ENCODE data around the gene PLPPR2.

PLPPR2 gene

DNA sequence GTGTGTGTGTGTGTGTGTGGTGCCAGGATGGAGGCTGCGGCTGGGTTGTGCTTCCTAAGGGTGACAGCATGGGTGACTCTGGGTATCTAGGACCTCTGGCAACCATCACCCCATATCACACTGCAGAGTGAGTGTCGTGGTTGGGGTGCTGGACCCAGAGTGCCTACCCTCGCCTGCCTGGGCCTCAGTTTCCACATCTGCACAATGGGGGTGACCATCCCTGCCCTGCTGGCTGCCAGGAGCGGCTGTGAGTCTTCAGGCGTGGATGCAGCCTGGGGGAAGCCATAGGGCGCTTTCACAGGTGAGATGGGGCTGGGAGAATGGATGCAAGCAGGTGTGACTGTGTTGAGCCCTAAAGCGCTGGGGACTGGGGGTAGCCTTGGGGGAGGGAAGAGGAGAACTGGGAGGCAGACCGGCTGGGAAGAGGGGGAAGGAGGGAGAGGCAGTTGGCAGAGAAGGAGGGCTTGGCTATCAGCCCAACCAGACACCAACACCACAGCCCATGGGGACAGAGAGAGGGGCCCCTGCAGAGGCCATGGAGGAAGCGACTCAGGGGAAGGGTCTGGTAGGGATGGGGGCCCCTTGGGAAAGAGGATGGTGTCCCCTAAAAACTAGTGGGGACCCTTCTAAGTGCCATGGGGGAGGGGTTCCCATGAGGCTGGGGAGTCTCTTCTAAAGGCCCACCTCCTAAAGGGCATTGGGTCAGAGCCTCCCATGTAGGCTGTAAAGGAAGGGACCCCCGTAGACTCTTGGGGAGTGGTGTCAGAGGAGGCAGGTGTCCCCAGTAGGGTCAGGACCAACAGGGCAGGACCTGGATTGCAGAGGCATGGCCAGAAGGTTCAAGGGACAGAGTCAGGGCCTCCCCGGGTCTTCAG is 1.7 kb downstream of the PLPPR2 start:
- Mint-ChIP-seq H3K27ac (peak overlapping the region; percentile 53), H3K4me1 (peaks cover 22% of the 10 kb centered on the region), H3K4me3 (peak overlapping the region; percentile 70), H3K9me3 (no peaks in the 10 kb centered on the region), H3K36me3 (no peaks in the 10 kb centered on the region)
- no peak for ATAC-seq
- DNase-seq (ENCODE audit: low spot score in 2 of 2): no peak

DNA sequence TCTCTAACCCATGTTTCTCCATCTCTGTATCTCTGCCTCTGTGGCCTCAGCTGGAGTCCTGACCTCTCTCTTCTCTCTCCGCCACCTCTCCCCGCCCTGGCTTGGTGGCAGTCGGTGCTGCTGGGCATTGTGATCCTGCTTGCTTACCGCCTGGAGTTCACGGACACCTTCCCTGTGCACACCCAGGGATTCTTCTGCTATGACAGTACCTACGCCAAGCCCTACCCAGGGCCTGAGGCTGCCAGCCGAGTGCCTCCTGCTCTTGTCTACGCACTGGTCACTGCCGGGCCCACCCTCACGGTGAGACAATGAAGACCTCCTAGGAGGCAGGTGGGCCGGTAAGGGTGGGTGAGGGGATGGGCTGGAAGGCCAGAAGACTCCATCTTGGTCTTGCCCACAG is 4.2 kb downstream of the PLPPR2 start:
- no peak overlapping the region for H3K4me3 Mint-ChIP-seq
- H3K4me1 Mint-ChIP-seq: peaks cover 24% of the 10 kb centered on the region
- no peaks in the 10 kb centered on the region for H3K9me3 Mint-ChIP-seq
- H3K36me3 Mint-ChIP-seq: no peaks in the 10 kb centered on the region
- no peak overlapping the region for H3K27ac Mint-ChIP-seq
- ATAC-seq: no peak
- no peak for DNase-seq (ENCODE audit: low spot score in 2 of 2)

DNA sequence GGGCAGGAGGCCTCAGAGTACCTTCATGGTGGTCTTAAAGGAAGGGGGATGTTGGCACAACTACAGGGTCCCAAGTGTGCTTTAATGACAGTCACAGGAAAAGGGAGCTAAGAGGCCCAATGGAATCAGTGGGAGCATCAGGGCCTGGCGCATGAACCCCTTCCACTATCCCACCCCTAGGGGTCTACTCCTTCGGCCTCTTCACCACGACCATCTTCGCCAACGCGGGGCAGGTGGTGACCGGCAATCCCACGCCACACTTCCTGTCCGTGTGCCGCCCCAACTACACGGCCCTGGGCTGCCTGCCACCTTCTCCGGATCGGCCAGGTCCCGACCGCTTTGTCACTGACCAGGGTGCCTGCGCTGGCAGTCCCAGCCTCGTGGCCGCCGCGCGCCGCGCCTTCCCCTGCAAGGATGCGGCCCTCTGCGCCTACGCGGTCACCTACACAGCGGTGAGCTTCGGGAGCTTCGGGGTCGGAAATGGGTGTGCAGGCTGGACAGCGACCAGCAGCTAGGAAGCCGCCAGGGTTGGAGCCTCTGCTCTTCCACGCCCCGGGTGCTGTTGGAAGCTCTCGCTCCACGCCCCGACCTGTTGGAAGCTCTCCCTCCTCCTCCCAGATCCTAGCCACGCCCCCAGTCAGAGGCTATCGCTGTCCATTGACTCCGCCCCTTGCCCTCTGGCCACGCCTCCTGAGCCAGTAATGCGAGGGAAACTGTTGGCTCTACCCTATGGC is 6.0 kb downstream of the PLPPR2 start:
- Mint-ChIP-seq H3K36me3 (no peaks in the 10 kb centered on the region), H3K4me1 (peaks cover 14% of the 10 kb centered on the region), H3K4me3 (no peak overlapping the region), H3K9me3 (no peaks in the 10 kb centered on the region), H3K27ac (no peak overlapping the region)
- no peak for ATAC-seq
- DNase-seq (ENCODE audit: low spot score in 2 of 2): no peak

DNA sequence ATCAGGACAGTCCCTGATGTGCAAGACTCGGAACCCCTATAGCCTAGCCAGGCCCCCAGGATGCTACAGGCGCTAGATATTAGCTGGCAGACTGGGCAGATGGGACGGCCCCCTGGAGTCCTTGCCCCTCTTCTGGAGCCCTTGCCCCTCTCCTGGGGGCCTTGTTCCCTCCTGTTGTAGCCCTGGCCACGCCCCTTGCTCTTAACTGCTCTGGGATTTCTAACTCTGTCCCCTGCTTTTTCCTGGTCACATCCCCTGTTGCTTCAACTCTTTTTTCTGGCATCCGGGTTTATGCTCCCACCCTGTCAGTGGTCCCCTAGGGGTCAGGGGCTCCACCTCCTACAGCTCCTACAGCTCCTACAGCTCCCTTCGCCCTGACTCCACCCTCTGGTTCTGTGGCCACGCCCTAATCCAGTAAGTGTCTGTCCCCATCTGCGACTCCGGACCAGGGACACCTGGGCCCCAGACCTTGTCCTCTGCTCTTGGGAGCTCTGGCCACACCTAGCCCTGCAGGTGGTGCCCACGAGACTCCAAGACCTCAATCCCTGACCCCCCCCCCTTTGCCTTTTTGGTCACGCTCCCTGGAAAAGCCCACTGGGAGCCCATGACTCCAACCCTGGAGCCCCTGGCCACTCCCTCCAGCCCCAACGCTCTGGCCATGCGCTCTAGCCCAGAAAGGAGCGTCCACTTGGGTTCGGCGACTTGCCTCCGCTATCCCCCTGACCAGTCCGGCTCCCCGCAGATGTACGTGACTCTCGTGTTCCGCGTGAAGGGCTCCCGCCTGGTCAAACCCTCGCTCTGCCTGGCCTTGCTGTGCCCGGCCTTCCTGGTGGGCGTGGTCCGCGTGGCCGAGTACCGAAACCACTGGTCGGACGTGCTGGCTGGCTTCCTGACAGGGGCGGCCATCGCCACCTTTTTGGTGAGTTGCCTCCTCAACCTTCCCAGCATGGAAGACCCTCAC is 6.8 kb downstream of the PLPPR2 start:
- Mint-ChIP-seq H3K4me3 (no peak overlapping the region), H3K4me1 (peaks cover 9% of the 10 kb centered on the region), H3K27ac (no peak overlapping the region), H3K9me3 (no peaks in the 10 kb centered on the region), H3K36me3 (peaks cover 4% of the 10 kb centered on the region)
- DNase-seq (ENCODE audit: low spot score in 2 of 2) (no peak), ATAC-seq (no peak)

DNA sequence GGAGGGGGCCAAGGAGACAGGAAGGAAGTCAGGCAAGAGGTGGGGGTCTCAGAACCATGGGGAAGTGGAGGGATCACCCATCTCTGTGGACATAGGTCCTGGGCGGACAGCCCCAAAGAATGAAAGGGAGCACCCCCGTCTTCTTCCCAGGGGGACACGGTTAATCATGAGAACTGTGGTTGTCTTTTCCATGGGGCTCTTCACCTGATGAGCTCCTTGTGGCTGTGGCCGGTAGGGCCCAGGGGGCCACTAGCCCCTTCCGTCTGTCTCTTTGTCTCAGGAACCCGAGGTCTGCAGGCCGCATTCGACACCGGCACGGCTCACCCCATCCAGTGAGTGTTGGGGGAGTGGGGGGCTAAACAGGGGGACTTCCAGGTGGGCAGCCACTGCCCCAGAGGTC is 8.6 kb downstream of the PLPPR2 start:
- no peak overlapping the region for H3K4me3 Mint-ChIP-seq
- H3K4me1 Mint-ChIP-seq: peaks cover 9% of the 10 kb centered on the region
- H3K27ac Mint-ChIP-seq: no peak overlapping the region
- DNase-seq (ENCODE audit: low spot score in 2 of 2) (no peak), ATAC-seq (no peak)
- H3K9me3 Mint-ChIP-seq: no peaks in the 10 kb centered on the region
- H3K36me3 Mint-ChIP-seq: peaks cover 11% of the 10 kb centered on the region

DNA sequence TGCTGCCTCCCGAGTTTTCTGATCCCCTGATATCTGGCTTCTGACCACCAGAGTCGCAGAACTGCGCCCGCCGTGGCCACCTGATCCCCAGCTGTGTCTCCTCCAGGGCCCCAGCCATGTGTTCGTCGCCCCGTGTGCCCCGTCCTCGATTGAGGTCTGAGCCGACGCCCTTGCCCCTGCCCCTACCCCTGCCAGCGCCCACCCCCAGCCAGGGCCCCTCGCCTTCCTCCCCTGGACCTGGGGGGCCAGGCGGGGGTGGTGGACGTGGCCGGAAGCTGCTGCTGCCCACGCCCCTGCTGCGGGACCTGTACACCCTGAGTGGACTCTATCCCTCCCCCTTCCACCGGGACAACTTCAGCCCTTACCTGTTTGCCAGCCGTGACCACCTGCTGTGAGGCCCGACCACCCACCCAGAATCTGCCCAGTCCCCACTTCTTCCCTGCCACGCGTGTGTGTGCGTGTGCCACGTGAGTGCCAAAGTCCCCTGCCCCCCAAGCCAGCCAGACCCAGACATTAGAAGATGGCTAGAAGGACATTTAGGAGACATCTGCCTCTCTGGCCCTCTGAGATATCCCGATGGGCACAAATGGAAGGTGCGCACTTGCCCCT is 9.2 kb downstream of the PLPPR2 start:
- peaks cover 11% of the 10 kb centered on the region for H3K36me3 Mint-ChIP-seq
- no peak overlapping the region for H3K27ac Mint-ChIP-seq

DNA sequence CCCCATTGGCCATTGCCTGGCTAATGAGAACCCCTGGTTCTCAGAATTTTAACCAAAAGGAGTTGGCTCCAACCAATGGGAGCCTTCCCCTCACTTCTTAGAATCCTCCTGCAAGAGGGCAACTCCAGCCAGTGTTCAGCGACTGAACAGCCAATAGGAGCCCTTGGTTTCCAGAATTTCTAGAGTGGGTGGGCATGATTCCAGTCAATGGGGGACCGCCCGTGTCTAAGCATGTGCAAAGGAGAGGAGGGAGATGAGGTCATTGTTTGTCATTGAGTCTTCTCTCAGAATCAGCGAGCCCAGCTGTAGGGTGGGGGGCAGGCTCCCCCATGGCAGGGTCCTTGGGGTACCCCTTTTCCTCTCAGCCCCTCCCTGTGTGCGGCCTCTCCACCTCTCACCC is 9.7 kb downstream of the PLPPR2 start:
- H3K9me3 Mint-ChIP-seq: no peaks in the 10 kb centered on the region
- peak overlapping the region; percentile 8 for H3K27ac Mint-ChIP-seq
- ATAC-seq: no peak
- no peak for DNase-seq (ENCODE audit: low spot score in 2 of 2)
- peaks cover 9% of the 10 kb centered on the region for H3K4me1 Mint-ChIP-seq
- peaks cover 11% of the 10 kb centered on the region for H3K36me3 Mint-ChIP-seq
- no peak overlapping the region for H3K4me3 Mint-ChIP-seq

More for the DNA sequence above, 9.2 kb downstream of the PLPPR2 start:
- DNase-seq (ENCODE audit: low spot score in 2 of 2) (no peak), ATAC-seq (no peak)
- Mint-ChIP-seq H3K9me3 (no peaks in the 10 kb centered on the region), H3K4me1 (peaks cover 9% of the 10 kb centered on the region), H3K4me3 (no peak overlapping the region)

DNA sequence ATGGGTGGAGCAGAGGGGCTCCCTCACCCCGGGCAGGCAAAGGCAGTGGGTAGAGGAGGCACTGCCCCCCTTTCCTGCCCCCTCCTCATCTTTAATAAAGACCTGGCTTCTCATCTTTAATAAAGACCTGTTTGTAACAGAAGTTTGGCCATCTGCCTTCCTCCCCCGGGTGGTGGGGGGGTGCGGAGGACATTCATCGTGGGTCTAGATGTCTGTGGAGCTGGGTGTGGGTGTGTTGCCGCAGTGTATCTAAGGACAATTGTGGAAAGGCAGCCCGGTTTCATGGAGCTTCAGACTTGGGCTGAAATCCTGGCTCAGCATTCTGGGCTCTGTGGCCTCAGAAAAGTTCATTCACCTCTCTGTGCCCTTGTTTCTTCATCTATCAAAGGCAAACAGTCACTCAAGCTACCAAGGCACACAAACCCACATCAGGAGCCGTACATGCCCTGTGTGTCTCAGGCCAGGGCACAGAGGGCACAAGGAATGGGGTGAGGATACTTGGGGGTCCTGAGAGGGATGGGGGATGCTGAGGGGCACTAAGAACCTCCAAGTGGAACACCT is 10.4 kb downstream of the PLPPR2 start:
- no peak overlapping the region for H3K4me3 Mint-ChIP-seq
- peaks cover 13% of the 10 kb centered on the region for H3K36me3 Mint-ChIP-seq
- no peaks in the 10 kb centered on the region for H3K9me3 Mint-ChIP-seq
- peaks cover 9% of the 10 kb centered on the region for H3K4me1 Mint-ChIP-seq
- DNase-seq (ENCODE audit: low spot score in 2 of 2) (no peak), ATAC-seq (no peak)
- peak overlapping the region; percentile 8 for H3K27ac Mint-ChIP-seq

DNA sequence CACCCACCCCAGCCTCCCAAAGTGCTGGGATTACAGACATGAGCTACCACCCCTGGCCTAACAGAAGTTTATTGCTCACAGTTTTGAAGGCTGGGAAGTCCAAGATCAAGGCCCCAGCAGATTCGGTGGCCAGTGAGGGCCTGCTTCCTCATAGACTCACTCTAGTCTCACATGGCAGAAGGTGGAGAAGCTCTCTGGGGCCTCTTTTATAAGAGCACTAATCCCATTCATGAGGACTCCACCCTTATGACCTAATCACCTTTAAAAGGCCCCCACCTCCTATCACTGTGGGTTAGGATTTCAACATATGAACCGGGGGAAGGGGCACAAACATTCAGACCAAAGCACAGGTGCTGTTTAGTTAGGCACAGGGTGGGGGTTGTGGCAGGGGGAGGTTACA is 12.3 kb downstream of the PLPPR2 start:
- Mint-ChIP-seq H3K9me3 (no peaks in the 10 kb centered on the region), H3K27ac (no peak overlapping the region), H3K36me3 (peaks cover 17% of the 10 kb centered on the region), H3K4me3 (no peak overlapping the region), H3K4me1 (no peaks in the 10 kb centered on the region)
- no peak for DNase-seq (ENCODE audit: low spot score in 2 of 2)
- no peak for ATAC-seq

DNA sequence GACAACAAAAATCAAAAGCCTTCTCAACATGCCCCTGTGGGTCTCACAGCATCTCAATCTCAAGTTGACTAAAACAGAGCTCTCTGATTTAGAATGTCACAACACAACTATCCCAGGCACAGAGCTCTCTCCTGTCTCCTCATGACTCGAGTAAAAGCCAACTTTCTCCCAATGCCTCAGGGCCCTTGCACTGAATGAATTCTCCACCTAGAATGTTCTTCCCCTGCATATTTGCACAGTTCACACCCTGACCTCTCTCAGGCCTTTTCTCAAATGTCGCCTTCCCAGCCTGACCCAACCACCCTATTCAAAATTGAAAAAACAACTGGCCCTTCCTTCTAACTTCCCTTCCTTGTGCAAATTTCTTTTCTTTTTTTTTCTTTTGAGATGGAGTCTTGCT is 15.5 kb downstream of the PLPPR2 start:
- ATAC-seq: no peak
- H3K9me3 Mint-ChIP-seq: no peaks in the 10 kb centered on the region
- peaks cover 4% of the 10 kb centered on the region for H3K4me1 Mint-ChIP-seq

DNA sequence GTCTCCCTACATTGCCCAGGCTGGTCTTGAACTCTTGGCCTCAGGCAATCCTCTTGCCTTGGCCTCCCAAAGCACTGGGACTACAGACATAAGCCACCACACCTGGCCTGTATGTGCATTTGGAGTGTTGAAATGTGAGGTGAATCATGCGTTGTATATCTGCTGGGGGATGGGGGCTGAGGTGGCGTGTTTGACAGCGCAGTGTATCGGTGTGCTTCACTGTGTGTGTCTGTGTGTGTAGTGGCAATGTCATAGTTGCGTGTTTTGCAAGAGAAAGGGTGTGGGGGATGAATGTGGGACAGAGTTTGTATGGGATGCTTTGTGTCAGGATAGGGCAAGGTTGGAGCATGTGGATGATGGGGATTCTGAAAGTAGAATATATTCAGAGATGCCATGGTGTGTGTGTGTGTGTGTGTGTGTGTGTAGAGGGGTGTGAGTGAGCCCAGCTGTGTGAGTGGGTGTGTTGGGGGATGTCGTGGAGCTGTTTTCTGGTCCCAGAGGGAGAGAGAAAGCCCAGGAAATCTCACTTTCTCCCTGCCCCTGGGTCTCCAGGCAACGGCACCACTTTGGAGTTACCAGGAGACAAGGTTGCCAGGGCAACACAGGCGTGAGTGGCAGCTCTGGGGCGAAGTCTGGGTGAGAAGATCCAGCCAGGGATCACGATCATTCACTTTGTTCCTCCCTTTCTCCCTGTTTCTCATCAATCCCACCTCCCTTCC is 18.1 kb downstream of the PLPPR2 start:
- ATAC-seq: no peak
- DNase-seq (ENCODE audit: low spot score in 2 of 2): no peak
- Mint-ChIP-seq H3K4me1 (peaks cover 24% of the 10 kb centered on the region), H3K27ac (no peak overlapping the region), H3K36me3 (peaks cover 32% of the 10 kb centered on the region), H3K9me3 (no peaks in the 10 kb centered on the region), H3K4me3 (no peak overlapping the region)

More for the DNA sequence above, 15.5 kb downstream of the PLPPR2 start:
- peaks cover 21% of the 10 kb centered on the region for H3K36me3 Mint-ChIP-seq
- no peak overlapping the region for H3K27ac Mint-ChIP-seq
- DNase-seq (ENCODE audit: low spot score in 2 of 2): no peak
- no peak overlapping the region for H3K4me3 Mint-ChIP-seq

DNA sequence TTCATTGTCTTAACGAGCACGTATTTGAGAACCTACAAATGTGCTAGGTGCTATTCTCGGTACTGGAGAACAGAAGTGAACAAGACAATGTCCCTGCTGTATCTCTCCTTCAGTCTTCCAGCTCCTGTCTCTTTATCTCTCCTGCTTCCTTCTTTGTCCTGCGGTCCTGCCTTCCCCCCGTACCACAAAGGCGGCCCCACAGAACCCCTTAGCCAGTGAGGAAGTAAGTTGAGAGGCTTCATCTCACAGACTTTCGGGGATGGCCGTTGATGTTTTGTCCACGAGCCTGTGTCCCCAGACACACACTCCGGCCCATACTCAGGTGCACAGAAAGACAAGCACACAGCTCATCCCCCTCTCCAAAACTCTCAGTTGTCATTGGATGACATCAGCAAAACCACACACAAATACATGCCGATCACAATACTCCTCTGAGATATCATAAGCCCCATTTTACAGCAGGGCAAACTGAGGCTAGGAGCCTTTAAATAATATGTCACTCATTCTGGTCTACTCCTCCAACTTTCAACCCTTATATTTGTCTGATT is 18.7 kb downstream of the PLPPR2 start:
- H3K4me3 Mint-ChIP-seq: no peak overlapping the region
- no peaks in the 10 kb centered on the region for H3K9me3 Mint-ChIP-seq
- ATAC-seq (no peak), DNase-seq (ENCODE audit: low spot score in 2 of 2) (no peak)
- H3K4me1 Mint-ChIP-seq: peaks cover 31% of the 10 kb centered on the region
- H3K27ac Mint-ChIP-seq: no peak overlapping the region
- peaks cover 37% of the 10 kb centered on the region for H3K36me3 Mint-ChIP-seq

DNA sequence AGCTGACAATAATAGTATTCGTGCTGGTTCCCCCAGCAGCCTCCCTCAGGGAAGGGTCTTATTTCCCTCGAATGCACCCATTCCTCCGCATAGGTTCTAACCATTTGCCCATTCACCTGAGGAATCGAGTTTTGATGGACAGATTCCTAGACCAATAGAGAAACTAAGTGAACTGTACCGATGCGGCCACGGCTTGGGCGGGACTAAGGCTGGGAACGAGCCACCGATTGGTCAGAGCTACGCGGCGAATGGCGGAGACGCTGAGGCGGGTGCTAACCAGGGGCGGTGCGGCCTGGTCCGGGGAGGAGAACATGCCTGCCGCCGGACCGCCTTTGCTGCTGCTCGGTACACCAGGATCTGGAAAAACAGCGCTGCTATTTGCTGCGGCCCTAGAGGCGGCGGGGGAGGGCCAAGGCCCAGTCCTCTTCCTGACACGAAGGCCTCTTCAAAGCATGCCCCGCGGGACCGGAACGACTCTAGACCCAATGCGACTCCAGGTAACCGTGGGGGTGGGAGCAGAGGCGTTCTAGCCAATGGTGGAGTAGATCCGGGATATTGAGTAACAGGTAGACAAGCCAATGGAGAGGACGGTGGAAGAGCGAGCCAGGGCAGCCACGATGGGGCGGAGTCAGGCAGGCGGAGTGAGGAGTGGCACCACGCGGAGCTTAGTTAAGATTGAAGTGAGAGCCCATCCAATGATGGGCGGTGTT is 19.4 kb downstream of the PLPPR2 start, which contains the start of gene SWSAP1:
TSS of gene SWSAP1 (plus strand) at position 234 of the 710 bp plus-strand sequence. CDS start at position 249, 15 bp downstream.
- Mint-ChIP-seq H3K36me3 (peaks cover 37% of the 10 kb centered on the region), H3K4me1 (peaks cover 31% of the 10 kb centered on the region), H3K9me3 (no peaks in the 10 kb centered on the region), H3K27ac (no peak within 1 kb of the TSS), H3K4me3 (no peak within 1 kb of the TSS)
- DNase-seq (ENCODE audit: low spot score in 2 of 2) (peak; percentile 93 to 97), ATAC-seq (peak; percentile 94)
